ENCODE measurements around the gene CKS1B. TPM values are rescaled to one million over a fixed set of nuclear protein-coding genes. Genes with fewer than 3 reads are reported as not detected.
A peak's percentile ranks its signal among the peaks of the same experiment; 100 is the strongest.

CKS1B gene
- total RNA-seq, 1 experiment from 2014 or later: 295 TPM

GRCh38 chr1:154954541-154954940 is 19.9 kb upstream of the CKS1B start:
- H3K36me3 ChIP-seq (ENCODE audit: insufficient read depth, low read length, poor library complexity, severe bottlenecking): peaks cover 19% of the 10 kb centered on the region
- DNase-seq (ENCODE audit: low spot score): no peak
- H3K4me3 ChIP-seq (ENCODE audit: low read depth, low read length, poor library complexity, severe bottlenecking): no peak overlapping the region
- H3K4me1 ChIP-seq (ENCODE audit: insufficient read depth, low read length, poor library complexity, severe bottlenecking): peaks cover 13% of the 10 kb centered on the region
- no peaks in the 10 kb centered on the region for H3K9me3 ChIP-seq (ENCODE audit: low read depth, low read length, poor library complexity, severe bottlenecking)
- intact Hi-C loops (cut with micrococcal nuclease; ENCODE audit: unreplicated experiment): no loop called here
- ChIA-PET POLR2A (ENCODE audit: low non-redundant PET) (no interaction called here), CTCF (interaction anchor here (1.2 to 2.4 kb wide), 3 partner anchors 14 to 63 kb away, joined by 3 to 15 read pairs (median 5); partner anchors contain the start of gene SHC1)
- no peaks in the 10 kb centered on the region for H3K27me3 ChIP-seq (replicated peaks; ENCODE audit: insufficient read depth, low read depth, low read length, poor library complexity)
- no peak overlapping the region for H3K27ac ChIP-seq (ENCODE audit: low read depth, low read length, poor library complexity, severe bottlenecking)
- no TSS peak for BruUV-seq (replicated peaks)
- TF ChIP-seq EZH2 (IDR thresholded peaks at IDR 0.05; ENCODE audit: borderline replicate concordance, low read depth, low read length, poor library complexity, severe bottlenecking): no peak
- TF ChIP-seq, protein P1, sequence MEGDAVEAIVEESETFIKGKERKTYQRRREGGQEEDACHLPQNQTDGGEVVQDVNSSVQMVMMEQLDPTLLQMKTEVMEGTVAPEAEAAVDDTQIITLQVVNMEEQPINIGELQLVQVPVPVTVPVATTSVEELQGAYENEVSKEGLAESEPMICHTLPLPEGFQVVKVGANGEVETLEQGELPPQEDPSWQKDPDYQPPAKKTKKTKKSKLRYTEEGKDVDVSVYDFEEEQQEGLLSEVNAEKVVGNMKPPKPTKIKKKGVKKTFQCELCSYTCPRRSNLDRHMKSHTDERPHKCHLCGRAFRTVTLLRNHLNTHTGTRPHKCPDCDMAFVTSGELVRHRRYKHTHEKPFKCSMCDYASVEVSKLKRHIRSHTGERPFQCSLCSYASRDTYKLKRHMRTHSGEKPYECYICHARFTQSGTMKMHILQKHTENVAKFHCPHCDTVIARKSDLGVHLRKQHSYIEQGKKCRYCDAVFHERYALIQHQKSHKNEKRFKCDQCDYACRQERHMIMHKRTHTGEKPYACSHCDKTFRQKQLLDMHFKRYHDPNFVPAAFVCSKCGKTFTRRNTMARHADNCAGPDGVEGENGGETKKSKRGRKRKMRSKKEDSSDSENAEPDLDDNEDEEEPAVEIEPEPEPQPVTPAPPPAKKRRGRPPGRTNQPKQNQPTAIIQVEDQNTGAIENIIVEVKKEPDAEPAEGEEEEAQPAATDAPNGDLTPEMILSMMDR (conservative IDR thresholded peaks at IDR 0.05; ENCODE audit: low read depth, low read length): no peak

DNA sequence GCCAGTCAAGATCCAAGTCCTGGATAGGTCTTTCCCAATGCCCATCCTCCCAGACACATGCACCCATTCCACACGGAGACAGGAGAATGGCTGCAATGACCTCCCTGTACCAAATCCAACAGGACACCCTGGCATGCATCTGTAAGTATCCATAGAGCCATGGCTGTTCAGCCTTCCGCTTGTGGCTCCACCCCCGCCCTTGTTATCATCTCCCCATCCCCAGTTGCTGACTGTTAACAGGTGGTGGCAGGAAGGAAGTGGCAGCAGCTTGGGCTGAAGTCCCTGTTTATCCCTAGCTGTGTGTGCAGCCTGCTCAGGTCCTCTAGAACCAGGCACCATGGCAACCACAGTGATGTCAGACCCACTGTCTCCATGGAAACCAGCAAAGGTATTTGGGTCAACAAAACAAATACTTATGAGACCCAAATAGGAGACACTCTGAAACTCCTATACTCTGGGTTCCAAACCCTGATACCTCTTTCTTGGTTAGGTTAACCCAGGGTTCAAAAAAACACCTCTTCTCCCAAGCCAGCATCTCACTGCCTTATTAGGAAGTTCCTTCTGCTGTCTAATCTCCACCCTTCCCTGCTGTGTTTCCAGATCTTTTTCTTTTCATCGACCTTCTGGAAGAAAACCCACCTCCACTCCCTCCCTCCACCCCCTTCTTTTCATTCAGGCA is 19.3 kb upstream of the CKS1B start:
- H3K27me3 ChIP-seq (replicated peaks; ENCODE audit: insufficient read depth, low read depth, low read length, poor library complexity): no peaks in the 10 kb centered on the region
- CTCF ChIA-PET: interaction anchor here (0.5 to 2.4 kb wide), 10 partner anchors 9 to 159 kb away, joined by 3 to 17 read pairs (median 4); partner anchors contain the start of gene SHC1
- POLR2A ChIA-PET (ENCODE audit: low non-redundant PET): interaction anchor here (0.6 kb wide), 1 partner anchor 19 kb away, joined by 3 read pairs; the partner anchor contains the start of gene PMVK
- H3K4me3 ChIP-seq (ENCODE audit: low read depth, low read length, poor library complexity, severe bottlenecking): peak overlapping the region; percentile 51
- intact Hi-C loops (cut with micrococcal nuclease; ENCODE audit: unreplicated experiment): no loop called here
- no peaks in the 10 kb centered on the region for H3K9me3 ChIP-seq (ENCODE audit: low read depth, low read length, poor library complexity, severe bottlenecking)
- BruUV-seq (replicated peaks): no TSS peak
- DNase-seq (ENCODE audit: low spot score): no peak
- H3K36me3 ChIP-seq (ENCODE audit: insufficient read depth, low read length, poor library complexity, severe bottlenecking): peaks cover 21% of the 10 kb centered on the region
- peak overlapping the region; percentile 77 for H3K27ac ChIP-seq (ENCODE audit: low read depth, low read length, poor library complexity, severe bottlenecking)
- no peak for TF ChIP-seq EZH2 (IDR thresholded peaks at IDR 0.05; ENCODE audit: borderline replicate concordance, low read depth, low read length, poor library complexity, severe bottlenecking)
- TF ChIP-seq, protein P1 (conservative IDR thresholded peaks at IDR 0.05; ENCODE audit: low read depth, low read length): no peak
- peaks cover 14% of the 10 kb centered on the region for H3K4me1 ChIP-seq (ENCODE audit: insufficient read depth, low read length, poor library complexity, severe bottlenecking)

DNA sequence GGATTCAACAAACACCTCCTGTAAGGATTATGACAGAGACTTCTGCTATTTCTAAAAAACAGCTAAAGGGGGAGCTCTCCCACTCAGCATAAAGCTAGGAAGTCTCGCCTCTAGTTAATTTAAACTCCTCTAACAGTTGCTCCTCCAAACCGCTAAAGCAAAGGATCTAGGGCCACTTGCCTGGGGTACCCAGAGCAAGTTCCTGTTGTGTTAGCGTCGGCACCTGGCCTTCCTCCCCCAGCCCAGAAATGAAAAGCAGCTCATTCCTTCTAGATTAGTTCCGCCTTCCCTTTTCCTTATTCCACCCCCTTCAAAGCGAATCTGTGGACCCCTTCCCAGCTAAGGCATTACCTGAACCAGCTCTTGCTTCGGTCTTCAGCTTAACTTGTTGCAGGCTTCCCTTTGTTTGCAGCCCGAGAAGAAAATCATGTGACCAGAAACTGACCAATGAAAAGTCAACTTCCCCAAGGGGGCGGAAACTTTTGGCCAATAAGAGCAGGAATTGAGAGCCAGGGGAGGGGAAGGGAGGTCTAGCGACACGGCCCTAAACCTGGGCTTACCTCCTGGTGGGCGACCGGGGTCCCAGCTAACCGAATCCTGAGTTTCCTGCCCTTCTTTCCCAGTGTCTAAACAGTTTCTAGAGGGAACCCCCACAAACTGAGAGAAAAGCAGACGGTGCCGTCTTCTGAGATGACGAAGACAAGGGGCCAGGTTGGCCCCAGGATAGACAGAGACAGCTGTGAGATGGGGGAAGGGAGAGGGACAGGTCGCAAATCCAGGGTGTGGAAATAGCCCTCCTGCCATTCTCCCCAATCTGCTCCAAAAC is 18.6 kb upstream of the CKS1B start, which contains the start of gene PBXIP1:
Gene PBXIP1, minus strand, starts transcription at position 382 of the 826 bp plus-strand sequence. CDS start 2,378 bp downstream, outside the sequence.
- Histone ChIP-seq H3K4me1 (ENCODE audit: insufficient read depth, low read length, poor library complexity, severe bottlenecking) (peaks cover 19% of the 10 kb centered on the region), H3K27me3 (replicated peaks; ENCODE audit: insufficient read depth, low read depth, low read length, poor library complexity) (no peaks in the 10 kb centered on the region), H3K27ac (ENCODE audit: low read depth, low read length, poor library complexity, severe bottlenecking) (peak within 1 kb of the TSS; percentile 77), H3K9me3 (ENCODE audit: low read depth, low read length, poor library complexity, severe bottlenecking) (no peaks in the 10 kb centered on the region), H3K36me3 (ENCODE audit: insufficient read depth, low read length, poor library complexity, severe bottlenecking) (peaks cover 18% of the 10 kb centered on the region), H3K4me3 (ENCODE audit: low read depth, low read length, poor library complexity, severe bottlenecking) (peak within 1 kb of the TSS; percentile 51)
- intact Hi-C loops (cut with micrococcal nuclease; ENCODE audit: unreplicated experiment): no loop called here
- DNase-seq (ENCODE audit: low spot score): peak; percentile 96
- ChIA-PET POLR2A (ENCODE audit: low non-redundant PET) (interaction anchor here (0.6 kb wide), 1 partner anchor 20 kb away, joined by 3 read pairs; the partner anchor contains the start of gene PMVK), CTCF (interaction anchor here (0.5 to 2.4 kb wide), 13 partner anchors 10 to 158 kb away, joined by 3 to 17 read pairs (median 3); partner anchors contain the start of gene SHC1)
- no TSS peak for BruUV-seq (replicated peaks)
- TF ChIP-seq, protein P1 (conservative IDR thresholded peaks at IDR 0.05; ENCODE audit: low read depth, low read length): peak; percentile 54
- no peak for TF ChIP-seq EZH2 (IDR thresholded peaks at IDR 0.05; ENCODE audit: borderline replicate concordance, low read depth, low read length, poor library complexity, severe bottlenecking)
